ENCODE results near the gene MDFI.

Gene MDFI, protein sequence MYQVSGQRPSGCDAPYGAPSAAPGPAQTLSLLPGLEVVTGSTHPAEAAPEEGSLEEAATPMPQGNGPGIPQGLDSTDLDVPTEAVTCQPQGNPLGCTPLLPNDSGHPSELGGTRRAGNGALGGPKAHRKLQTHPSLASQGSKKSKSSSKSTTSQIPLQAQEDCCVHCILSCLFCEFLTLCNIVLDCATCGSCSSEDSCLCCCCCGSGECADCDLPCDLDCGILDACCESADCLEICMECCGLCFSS

DNA sequence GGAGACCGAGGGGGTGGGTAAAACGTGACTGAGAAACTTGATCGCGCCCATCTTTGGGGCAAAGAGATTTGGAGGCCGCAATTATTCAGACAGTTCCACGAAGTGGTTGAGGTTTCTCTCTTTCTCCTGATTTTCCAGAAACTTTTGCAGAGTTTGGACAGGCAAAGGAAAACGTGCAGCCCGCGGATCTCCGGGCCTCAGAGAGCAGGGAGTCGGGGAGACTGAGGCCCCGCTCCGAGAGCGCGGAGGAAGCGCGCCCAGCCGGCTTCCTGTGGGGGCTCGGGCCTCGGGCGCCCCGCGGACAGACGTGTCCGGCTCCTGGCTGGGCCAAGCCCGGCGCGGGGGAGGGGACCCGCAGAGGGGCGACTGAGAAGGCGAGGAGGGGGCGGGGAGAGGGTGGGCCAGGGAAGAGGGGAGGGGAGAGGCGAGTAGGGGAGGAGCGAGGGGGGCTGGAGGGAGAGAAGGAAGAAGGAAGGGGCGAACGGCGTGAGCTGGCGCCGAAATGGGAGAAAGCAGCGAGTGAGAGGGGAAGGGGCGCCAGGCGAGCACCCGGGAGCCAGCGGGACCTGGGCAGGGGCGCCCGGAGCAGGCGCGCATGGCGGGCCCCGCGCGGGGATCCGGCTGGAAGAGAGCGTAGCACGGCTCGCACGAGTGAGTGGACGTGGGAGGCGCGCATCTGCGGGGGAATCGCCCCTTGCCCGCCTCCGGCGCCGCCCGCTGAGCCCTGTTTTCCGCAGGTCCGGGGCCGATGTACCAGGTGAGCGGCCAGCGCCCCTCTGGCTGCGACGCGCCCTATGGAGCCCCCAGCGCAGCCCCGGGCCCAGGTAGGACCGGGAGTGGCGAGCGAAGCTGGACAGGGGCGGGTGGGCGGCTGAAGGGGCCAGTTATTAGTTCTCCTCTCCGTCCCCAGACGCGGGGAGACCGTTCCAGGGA lies at the start of gene MDFI:
Gene MDFI, plus strand, starts transcription at position 467 of the 933 bp plus-strand sequence. Its CDS starts 282 bp downstream, at position 749.
- DNase-seq (ENCODE audit: low read depth in 2 of 2): no peak

DNA sequence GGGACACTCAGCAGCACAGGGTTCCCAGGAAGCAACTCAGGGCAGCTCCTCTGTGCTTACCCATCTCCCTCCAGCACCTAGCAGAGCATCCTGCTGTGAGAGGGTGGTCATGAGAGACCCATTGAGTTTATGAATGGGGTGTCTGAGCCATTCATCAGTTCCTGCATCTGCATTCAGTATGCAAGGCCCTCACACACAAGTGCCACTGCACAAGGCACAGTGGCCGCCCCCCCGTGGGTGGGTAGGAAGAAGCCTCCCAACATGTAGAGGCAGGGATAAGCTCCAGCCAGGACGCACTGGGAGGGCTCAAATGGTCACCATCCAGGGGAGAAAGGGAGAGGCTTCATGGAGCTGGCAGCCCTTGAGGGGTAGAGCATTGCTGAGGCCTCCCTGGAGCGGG lies 49.0 kb upstream of the MDFI start:
- DNase-seq (ENCODE audit: low read depth in 2 of 2): no peak

DNA sequence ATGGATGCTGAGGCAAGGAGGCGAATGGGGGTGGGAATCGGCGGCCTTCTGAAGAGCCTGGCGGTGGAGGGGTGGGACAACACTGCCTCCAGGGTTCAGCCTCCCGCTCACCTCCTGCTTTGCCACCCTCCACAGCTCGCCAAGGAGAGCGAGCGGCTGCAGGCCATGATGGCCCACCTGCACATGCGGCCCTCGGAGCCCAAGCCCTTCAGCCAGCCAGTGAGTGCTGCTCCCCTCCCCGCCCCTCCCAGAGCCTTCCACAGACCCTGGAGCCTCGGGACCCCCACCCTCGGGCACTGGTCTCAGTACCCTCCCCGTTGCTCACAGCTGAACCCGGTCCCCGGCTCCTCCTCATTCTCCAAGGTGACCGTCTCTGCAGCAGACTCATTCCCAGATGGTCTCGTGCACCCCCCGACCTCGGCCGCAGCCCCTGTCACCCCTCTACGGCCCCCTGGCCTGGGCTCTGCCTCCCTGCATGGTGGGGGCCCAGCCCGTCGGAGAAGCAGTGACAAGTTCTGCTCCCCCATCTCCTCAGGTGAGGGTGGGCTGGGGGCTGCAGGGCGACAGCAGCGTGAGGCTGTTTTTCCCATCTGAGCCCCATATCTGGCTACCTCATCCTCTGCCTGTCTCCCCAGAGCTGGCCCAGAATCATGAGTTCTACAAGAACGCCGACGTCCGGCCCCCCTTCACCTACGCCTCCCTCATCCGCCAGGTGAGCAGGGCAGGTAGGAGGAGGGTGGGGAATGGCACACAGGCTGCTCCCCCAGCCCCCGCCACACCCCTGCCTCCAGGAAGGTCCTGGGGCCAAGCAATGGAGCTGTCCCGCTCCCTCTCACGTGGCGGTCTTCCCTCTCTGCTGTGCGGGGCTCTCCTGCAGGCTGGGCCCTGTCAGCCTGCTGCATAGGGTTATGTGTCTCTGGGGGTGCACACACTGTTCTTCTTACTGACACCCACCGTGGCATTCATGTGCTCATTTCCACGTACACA lies 48.3 kb upstream of the MDFI start:
- no peak for DNase-seq (ENCODE audit: low read depth in 2 of 2)

DNA sequence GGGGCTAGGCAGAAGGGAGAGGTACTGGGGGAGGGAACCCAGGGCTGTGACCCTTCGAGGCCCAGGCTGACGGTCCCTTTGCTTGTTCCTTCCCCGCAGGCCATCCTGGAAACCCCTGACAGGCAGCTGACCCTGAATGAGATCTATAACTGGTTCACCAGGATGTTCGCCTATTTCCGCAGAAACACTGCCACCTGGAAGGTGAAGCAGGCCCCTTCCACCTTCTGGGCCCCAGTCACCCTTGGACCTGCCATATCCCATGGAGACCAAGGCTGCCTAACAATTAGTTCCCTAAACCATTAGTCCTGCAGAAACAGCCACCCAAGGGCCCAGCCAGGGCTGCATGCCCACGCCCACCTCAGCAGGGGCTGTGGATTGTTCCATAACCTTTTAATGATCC lies 47.1 kb upstream of the MDFI start:
- DNase-seq (ENCODE audit: low read depth in 2 of 2): no peak

DNA sequence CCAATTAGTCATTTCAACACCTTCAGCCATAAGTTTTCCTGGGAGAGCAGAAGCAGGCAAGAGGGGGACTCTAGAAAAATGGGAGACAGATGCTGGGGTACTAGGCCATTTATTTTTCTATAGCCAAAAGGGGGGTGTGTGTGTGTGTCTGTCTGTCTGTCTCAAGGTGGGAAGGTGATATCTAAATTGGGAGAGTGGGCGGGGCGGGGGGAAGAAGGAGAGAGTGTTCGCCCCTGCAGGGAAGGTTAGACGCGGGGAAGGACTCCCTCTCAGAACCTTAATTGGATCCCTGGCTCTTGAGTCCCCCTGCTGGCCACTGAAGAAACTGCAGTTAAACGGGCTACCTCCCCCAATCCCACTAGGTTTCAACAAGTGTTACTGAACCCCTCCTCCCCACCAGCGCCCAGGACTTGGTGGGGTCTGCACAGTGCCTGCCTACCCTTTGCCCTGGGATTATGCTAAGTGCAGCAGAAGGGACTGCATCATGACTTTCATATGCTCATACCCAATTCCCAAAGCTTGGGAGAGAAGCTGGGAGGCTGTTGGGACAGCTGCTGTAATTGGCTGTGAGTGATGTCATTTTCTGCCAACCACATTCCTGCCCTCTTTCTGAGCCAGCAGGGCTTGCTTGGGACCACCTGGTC lies 46.3 kb upstream of the MDFI start:
- DNase-seq (ENCODE audit: low read depth in 2 of 2): peak; percentile 55 to 76

DNA sequence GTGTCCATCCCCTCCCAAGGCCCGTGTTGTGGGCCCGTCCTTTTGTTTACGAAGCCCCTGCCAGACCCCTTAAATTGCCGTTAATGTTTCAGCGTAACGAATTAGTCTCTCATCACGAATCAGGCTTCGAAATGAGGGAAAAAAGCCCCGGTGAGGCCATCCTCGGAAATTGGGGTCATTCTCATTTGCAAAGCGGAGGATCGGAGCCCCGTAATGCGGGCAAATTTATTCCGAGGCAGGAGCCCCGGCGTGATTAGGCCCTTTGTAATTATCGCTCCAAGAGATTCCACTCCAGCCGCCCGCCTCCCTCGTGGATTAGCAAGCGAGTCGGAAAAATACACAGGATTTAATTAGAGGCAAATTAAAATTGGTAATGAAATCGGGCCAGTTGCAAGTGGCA lies 44.9 kb upstream of the MDFI start:
- DNase-seq (ENCODE audit: low read depth in 2 of 2): no peak

DNA sequence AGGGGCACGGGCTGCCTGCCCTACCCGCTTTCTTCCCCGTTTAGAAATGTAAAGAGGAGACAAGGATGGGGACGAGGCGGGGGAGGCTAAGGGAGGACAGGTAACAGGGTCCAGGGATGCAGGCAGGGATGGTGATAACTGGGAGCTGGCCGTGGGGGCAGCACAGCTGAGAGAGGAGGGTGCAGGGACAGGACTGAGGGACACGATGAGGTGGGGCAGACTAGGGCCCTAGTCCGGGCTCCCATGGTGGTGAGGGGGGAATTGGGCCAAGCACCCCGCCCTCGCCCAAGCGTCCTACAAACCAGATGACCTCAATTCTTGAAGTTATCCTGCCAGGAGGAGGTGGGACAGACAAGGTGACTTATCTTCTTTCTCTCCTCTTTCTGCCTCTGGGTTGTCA lies 44.4 kb upstream of the MDFI start:
- no peak for DNase-seq (ENCODE audit: low read depth in 2 of 2)

DNA sequence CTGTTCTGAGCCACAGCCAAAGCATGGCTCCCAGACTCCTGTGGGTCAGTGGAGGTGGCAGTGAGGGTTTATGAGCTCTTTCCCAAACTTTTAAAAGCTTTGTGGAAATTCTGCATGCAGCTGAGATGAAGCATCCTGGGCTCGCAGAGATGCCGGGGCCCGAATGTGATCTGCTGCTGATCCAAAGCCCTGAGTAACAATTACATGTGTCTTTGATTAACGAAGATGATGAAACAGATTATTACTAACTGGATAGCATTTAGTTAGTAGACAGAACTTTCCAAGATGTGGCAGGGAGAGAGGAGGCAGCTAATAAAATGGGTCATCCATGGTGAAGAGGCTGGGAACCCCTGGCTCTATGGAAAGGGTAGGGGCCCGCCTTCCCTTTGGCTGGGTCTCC lies 43.9 kb upstream of the MDFI start:
- DNase-seq (ENCODE audit: low read depth in 2 of 2): no peak

DNA sequence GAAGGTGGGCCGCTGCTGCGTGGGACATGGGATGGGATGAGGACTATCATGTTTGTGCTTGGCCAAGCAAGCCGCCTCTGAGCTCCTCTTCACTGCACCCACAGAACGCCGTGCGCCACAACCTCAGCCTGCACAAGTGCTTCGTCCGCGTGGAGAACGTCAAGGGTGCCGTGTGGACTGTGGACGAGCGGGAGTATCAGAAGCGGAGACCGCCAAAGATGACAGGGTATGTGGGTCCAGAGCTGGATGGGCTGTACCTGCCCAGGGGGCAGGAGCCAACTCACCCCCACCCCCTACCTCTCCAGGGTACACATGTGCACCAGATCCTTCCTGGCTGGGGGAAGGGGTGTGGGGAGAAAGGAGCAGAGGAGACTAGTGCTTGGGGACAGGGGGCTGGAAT lies 43.5 kb upstream of the MDFI start:
- no peak for DNase-seq (ENCODE audit: low read depth in 2 of 2)

DNA sequence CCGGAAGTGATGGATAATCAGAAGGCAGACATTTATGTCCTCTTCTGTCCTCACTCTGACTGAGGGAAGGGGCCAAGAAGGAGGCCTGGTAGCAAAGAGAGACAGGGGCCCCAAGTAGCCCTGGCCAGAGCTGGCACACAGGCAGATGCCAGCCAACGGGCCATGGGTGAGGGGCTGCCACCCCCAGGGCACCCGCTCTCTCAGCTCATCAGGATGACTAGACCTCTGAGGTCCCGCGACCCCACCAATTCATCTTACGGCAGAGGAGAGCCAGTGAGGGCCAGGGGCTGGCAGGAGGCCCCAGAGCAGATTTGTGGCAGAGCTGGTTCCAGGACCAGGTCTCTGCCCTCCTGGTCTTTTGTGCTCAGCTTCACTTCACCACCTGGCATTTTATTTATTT lies 43.1 kb upstream of the MDFI start:
- no peak for DNase-seq (ENCODE audit: low read depth in 2 of 2)

DNA sequence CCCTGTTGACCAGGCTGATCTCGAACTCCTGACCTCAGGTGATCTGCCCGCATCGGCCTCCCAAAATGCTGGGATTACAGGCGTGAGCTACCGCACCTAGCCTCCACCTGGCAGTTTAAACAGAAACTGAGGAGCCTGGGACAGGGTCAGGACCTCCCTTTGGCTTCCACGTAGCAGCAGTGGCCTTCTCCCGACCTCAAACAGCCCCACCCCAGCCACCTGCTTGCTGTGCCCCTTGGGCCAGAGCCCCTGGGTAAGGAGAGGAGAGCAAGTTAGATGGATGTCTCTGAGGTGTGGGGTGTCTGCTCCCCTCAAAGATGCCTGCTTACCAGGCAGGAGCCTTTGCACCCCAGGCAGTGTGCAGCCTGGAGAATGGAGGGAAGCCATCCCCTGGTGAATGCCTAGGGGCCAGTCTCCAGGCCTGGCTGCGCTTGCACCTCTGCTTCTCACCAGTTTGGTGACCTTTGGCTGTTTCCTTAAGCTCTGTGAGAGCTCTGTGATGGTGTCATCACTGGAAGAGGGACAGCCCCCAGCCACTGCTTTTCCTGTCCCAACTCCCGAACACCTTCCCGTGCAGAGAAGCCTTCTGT lies 42.1 kb upstream of the MDFI start:
- DNase-seq (ENCODE audit: low read depth in 2 of 2): no peak

DNA sequence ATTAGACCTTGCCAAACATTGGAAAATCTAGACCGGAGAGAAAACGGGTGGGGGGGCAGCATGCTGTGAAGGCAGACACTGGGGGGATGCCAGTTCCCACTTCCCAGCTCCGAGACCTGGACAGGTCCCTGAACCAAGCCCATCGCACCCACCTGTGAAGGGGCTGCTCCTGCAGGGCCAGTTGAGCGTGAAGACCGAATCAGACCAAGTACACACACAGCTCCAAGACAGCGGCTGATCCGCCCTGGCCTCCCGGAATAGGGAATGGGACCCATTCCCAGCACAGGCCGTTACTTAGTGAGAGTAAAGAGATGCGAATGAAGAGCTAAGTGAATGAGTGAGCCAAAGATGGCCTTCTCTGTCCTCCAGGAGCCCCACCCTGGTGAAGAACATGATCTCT lies 41.5 kb upstream of the MDFI start:
- no peak for DNase-seq (ENCODE audit: low read depth in 2 of 2)

DNA sequence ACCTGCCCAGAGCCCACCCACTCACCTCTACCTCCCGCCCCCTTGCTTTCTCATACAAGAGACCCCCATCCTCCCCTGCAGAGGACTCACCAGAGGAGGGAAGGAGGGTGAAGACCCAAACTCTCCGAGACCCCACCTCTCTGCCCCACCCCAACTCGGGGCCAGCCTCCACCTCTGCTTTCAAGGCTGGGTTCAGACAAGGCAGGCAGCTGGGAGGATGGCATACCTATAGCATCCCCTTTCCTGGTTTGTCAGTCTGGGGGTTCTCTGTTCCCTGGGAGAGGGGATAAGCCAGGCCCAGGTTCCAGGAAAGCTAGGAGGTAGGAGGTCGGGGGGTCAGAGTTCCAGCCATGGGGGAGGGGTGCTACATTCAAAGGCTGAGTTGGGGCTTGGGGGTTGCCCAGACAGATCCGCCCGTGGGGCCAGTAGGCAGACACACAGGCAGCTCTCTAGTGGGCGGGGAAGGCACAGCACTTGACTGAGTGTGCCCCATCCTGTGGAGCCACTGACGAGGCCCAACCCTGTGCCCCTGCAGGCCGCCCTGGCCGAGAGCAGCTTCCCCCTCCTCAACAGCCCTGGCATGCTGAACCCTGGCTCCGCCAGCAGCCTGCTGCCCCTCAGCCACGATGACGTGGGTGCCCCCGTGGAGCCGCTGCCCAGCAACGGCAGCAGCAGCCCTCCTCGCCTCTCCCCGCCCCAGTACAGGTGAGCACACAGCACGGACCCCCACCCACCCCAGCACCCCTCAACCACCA lies 40.8 kb upstream of the MDFI start:
- DNase-seq (ENCODE audit: low read depth in 2 of 2): no peak

DNA sequence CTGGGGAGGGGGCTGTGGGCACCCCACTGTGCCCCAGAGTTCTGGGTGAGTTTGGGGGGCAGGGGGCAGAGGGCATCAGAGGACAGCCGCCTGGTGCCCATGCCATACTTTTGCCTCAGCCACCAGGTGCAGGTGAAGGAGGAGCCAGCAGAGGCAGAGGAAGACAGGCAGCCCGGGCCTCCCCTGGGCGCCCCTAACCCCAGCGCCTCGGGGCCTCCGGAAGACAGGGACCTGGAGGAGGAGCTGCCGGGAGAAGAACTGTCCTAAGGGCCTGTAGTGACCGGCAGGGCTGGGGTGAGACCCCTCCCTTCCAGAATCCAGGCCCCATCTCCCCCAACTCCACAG lies 39.6 kb upstream of the MDFI start:
- no peak for DNase-seq (ENCODE audit: low read depth in 2 of 2)

DNA sequence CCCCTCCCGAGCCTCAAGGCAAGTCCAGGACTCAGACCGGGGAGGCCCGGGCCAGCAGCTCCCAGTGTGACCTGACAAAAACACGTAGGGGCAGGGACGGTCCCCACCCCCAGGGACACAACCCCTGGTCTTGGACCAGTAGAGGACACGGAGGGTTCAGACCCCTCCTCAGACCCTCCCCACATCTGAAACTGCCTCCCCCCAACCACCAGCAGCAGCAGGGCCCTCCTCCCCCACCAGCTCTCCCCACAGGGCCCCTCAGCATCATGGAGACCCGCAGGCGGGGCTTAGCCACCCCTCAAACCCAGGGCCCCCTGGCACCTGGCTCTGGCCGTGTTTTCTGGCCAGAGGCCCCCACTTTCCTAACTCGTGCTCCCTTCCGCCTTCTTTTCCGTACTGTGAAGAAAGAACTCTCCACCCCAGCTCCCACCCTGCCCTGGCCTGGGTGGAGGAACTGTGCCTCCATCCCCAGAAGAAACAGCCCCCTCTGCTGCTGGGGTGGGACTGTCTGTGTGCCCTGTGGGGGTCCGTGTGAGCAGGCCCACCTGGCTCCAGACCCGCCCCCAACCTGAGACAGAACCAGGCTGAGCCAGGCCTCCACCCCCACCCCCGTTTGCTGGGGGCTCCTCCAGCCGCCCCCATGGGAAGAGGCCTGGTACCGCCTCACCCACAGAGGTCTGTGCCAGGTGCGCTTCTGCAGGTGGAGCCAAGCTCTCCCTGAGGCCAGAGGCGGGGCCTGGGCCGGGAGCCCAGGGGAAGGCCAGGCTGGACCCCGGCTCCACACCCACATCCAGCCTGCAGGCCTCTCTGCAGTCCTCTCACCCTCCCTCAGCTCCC lies 39.0 kb upstream of the MDFI start:
- no peak for DNase-seq (ENCODE audit: low read depth in 2 of 2)

DNA sequence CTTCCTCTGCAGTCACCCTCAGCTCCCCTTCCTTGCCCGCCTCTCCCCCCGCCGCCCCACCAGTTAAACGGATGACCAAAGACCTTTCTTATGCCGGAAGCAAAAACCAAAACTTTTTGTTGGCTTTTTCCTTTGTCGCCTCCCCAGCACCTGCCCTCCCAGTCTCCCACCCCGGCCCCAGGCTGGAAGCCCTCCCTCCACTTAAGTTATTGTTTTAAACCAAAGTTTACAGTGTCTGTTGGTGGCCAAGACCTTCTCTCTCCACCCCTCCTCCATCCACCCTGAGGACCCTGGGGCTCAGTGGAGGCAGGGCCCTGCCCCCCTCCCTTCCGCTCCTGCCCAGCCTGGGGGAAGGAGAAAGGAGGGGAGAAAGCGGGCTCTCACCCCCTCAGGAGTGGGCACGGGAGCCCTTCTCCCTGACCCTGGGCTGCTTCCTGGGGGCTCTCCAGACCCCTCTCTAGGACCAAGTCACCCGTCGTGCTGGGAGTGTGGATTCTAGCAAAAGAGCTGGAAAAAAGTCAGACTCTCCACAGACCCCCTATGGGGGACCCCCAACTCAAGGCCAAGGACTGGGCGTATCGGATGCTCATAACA lies 38.3 kb upstream of the MDFI start:
- no peak for DNase-seq (ENCODE audit: low read depth in 2 of 2)

DNA sequence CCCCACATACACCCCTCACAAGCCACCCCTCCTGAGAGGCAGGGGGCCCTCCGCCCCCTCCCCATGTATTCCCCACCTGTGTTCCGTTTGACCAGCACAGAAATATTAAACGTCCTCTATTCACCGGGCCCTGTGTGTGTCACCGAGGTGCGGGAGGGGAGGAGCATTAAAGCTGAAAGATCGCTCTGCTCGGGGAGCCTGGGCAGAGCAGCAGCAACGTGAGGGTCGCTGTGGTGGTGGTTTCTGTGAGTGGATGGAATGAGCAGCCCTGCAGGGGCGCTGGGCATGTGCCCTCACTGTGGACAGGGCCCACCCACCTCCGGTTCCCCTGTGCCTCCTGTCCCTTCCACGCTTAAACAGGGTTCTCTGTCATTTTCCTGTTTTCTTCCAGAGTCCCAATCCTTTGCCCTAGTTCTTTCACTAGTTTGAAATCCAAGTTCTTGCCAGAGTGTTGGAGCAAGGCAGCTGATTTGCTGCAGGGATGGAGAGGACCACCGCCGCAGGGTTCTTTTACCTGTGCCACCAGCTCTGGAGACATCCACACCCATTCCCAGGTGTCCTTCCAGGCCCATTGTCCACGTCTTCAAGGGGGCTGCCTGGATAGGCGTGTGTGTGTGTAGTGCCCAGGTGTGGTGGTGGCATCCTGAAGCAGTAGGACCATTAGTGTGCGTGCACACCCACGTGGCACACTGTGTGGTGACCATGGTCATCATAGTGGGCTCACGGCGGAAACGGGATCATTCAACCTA lies 37.6 kb upstream of the MDFI start:
- no peak for DNase-seq (ENCODE audit: low read depth in 2 of 2)

DNA sequence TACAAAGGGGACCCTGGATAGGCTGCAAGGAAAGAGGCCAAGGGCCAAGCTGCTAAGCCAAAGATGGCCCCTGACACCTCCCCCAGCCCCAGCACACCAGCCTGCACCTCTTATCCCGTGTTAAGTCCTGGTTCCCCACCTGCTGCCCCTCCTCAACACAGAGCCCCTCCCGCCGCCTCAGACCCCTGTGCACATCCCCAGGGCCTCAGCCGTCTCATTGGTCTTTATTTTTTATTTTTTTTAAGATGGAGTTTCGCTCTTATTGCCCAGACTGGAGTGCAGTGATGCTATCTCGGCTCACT lies 37.1 kb upstream of the MDFI start:
- DNase-seq (ENCODE audit: low read depth in 2 of 2): no peak

DNA sequence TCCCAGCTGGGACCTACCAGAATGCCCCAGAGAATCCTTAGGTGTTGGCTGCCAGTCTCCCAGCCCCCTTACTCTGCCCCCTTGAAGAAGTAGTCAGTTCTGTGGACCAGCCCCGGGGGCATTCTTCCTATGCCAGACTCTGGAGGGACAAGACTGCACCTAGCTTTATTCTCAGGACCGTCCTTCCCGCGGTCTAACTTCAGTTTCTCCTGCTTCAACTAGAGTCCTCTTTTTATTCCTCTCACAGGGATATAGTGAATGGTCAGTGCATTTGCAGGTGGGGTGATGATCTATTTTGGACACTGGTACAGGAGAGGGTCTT lies 35.9 kb upstream of the MDFI start:
- no peak for DNase-seq (ENCODE audit: low read depth in 2 of 2)

Measured in stimulated activated CD4-positive, alpha-beta T cell treated with anti-CD3 and anti-CD28 coated beads, Interleukin-1b, Interleukin-23, amount 100 ng/mL, for 1 hour (primary cell).